BLaER1 (cell line): ENCODE data around the gene TRIM63.

Experiments used
- H3K27ac ChIP-seq: shearing (Covaris generic); formaldehyde crosslinking; 2 replicates; pipeline ENCODE4 v1.8.1; 2022
- H3K27me3 ChIP-seq: shearing (Covaris generic); formaldehyde crosslinking; 2 replicates; pipeline ENCODE4 v1.8.1; 2022
- H3K36me3 ChIP-seq: shearing (Covaris generic); formaldehyde crosslinking; 2 replicates; pipeline ENCODE4 v1.8.1; 2022
- H3K4me1 ChIP-seq: shearing (Covaris generic); formaldehyde crosslinking; 2 replicates; pipeline ENCODE4 v1.8.1; 2022
- H3K4me2 ChIP-seq: shearing (Covaris generic); formaldehyde crosslinking; 2 replicates; pipeline ENCODE4 v1.8.1; 2022
- H3K4me3 ChIP-seq: shearing (Covaris generic); formaldehyde crosslinking; 2 replicates; pipeline ENCODE4 v1.8.1; 2022
- H3K9ac ChIP-seq: shearing (Covaris generic); formaldehyde crosslinking; 2 replicates; pipeline ENCODE4 v1.8.1; 2022
- H3K9me3 ChIP-seq: shearing (Covaris generic); formaldehyde crosslinking; 2 replicates; pipeline ENCODE4 v1.8.1; 2022
- H4K20me1 ChIP-seq: shearing (Covaris generic); formaldehyde crosslinking; 2 replicates; pipeline ENCODE4 v1.8.1; 2022
- Cebpa-rat ChIP-seq: shearing (Covaris generic); IDR thresholded peaks from 2 replicates; pipeline ENCODE4 v1.8.1; 2022

The TRIM63 gene

GRCh38 chr1:26027716-26028489 lies 39.5 kb downstream of the TRIM63 start:
- no peak for TF ChIP-seq Cebpa-rat

GRCh38 chr1:26025517-26025916 lies 41.9 kb downstream of the TRIM63 start:
- no peak overlapping the region for H3K27ac ChIP-seq
- no peak overlapping the region for H3K4me2 ChIP-seq
- H3K4me1 ChIP-seq = peaks cover 43% of the 10 kb centered on the region
- H3K4me3 ChIP-seq = no peak overlapping the region
- H3K9ac ChIP-seq = no peak overlapping the region
- no peak for TF ChIP-seq Cebpa-rat
- no peaks in the 10 kb centered on the region for H3K9me3 ChIP-seq
- H4K20me1 ChIP-seq = no peaks in the 10 kb centered on the region
- H3K36me3 ChIP-seq = no peaks in the 10 kb centered on the region
- H3K27me3 ChIP-seq = no peaks in the 10 kb centered on the region

More at GRCh38 chr1:26027716-26028489, 39.5 kb downstream of the TRIM63 start:
- Histone ChIP-seq H4K20me1 (no peaks in the 10 kb centered on the region), H3K4me2 (no peak overlapping the region), H3K36me3 (no peaks in the 10 kb centered on the region), H3K9ac (no peak overlapping the region), H3K27me3 (no peaks in the 10 kb centered on the region), H3K9me3 (no peaks in the 10 kb centered on the region), H3K4me3 (no peak overlapping the region), H3K4me1 (peaks cover 20% of the 10 kb centered on the region), H3K27ac (no peak overlapping the region)

GRCh38 chr1:26025060-26025459 lies 42.4 kb downstream of the TRIM63 start:
- Histone ChIP-seq H3K4me2 (no peak overlapping the region), H3K4me3 (no peak overlapping the region), H3K36me3 (no peaks in the 10 kb centered on the region), H4K20me1 (no peaks in the 10 kb centered on the region), H3K9ac (no peak overlapping the region), H3K27ac (no peak overlapping the region), H3K9me3 (no peaks in the 10 kb centered on the region), H3K27me3 (no peaks in the 10 kb centered on the region), H3K4me1 (peaks cover 48% of the 10 kb centered on the region)
- TF ChIP-seq Cebpa-rat = no peak

GRCh38 chr1:26023826-26024225 lies 43.6 kb downstream of the TRIM63 start:
- H3K9me3 ChIP-seq = no peaks in the 10 kb centered on the region
- H4K20me1 ChIP-seq = no peaks in the 10 kb centered on the region
- H3K36me3 ChIP-seq = no peaks in the 10 kb centered on the region
- H3K4me1 ChIP-seq = peaks cover 57% of the 10 kb centered on the region
- H3K4me2 ChIP-seq = peak overlapping the region; percentile 15
- no peak for TF ChIP-seq Cebpa-rat
- H3K9ac ChIP-seq = no peak overlapping the region
- H3K27ac ChIP-seq = no peak overlapping the region
- H3K27me3 ChIP-seq = no peaks in the 10 kb centered on the region
- no peak overlapping the region for H3K4me3 ChIP-seq

GRCh38 chr1:26023009-26023408 lies 44.4 kb downstream of the TRIM63 start:
- no peaks in the 10 kb centered on the region for H3K27me3 ChIP-seq
- H3K4me2 ChIP-seq = peak overlapping the region; percentile 7; the same call in 1 of the 2 replicates
- H4K20me1 ChIP-seq = no peaks in the 10 kb centered on the region
- H3K27ac ChIP-seq = no peak overlapping the region
- H3K4me1 ChIP-seq = peaks cover 57% of the 10 kb centered on the region
- no peaks in the 10 kb centered on the region for H3K9me3 ChIP-seq
- no peak for TF ChIP-seq Cebpa-rat
- H3K4me3 ChIP-seq = no peak overlapping the region
- H3K9ac ChIP-seq = no peak overlapping the region
- no peaks in the 10 kb centered on the region for H3K36me3 ChIP-seq

GRCh38 chr1:26022404-26022779 lies 45.0 kb downstream of the TRIM63 start:
- H3K27ac ChIP-seq = peak overlapping the region; percentile 63; the same call in 1 of the 2 replicates
- peak overlapping the region; percentile 69 for H3K9ac ChIP-seq
- H4K20me1 ChIP-seq = no peaks in the 10 kb centered on the region
- TF ChIP-seq Cebpa-rat = no peak
- H3K4me1 ChIP-seq = peaks cover 61% of the 10 kb centered on the region
- H3K9me3 ChIP-seq = no peaks in the 10 kb centered on the region
- H3K27me3 ChIP-seq = no peaks in the 10 kb centered on the region
- H3K36me3 ChIP-seq = no peaks in the 10 kb centered on the region
- H3K4me2 ChIP-seq = peak overlapping the region; percentile 95
- H3K4me3 ChIP-seq = no peak overlapping the region

- Histone ChIP-seq H3K4me1 (peaks cover 66% of the 10 kb centered on the region), H3K4me3 (peak within 1 kb of the TSS; percentile 59), H3K9me3 (no peaks in the 10 kb centered on the region), H3K9ac (peak within 1 kb of the TSS; percentile 69), H3K36me3 (no peaks in the 10 kb centered on the region), H3K4me2 (peak within 1 kb of the TSS; percentile 95), H3K27ac (peak within 1 kb of the TSS; percentile 63), H4K20me1 (no peaks in the 10 kb centered on the region), H3K27me3 (no peaks in the 10 kb centered on the region)
- no peak for TF ChIP-seq Cebpa-rat
Observed at GRCh38 chr1:26021647-26022403, 45.6 kb downstream of the TRIM63 start, which contains the start of gene EXTL1. Gene EXTL1, plus strand, starts transcription at chr1:26021775. Its CDS starts 872 bp downstream, at chr1:26022647.

GRCh38 chr1:26020941-26021646 lies 46.3 kb downstream of the TRIM63 start:
- no peaks in the 10 kb centered on the region for H3K27me3 ChIP-seq
- TF ChIP-seq Cebpa-rat = no peak
- H4K20me1 ChIP-seq = no peaks in the 10 kb centered on the region
- no peaks in the 10 kb centered on the region for H3K9me3 ChIP-seq
- H3K27ac ChIP-seq = no peak overlapping the region
- H3K36me3 ChIP-seq = no peaks in the 10 kb centered on the region
- peaks cover 74% of the 10 kb centered on the region for H3K4me1 ChIP-seq
- no peak overlapping the region for H3K9ac ChIP-seq
- H3K4me2 ChIP-seq = peak overlapping the region; percentile 95
- H3K4me3 ChIP-seq = no peak overlapping the region

GRCh38 chr1:26020330-26020768 lies 47.1 kb downstream of the TRIM63 start:
- Histone ChIP-seq H3K27ac (no peak overlapping the region), H3K4me1 (peaks cover 81% of the 10 kb centered on the region), H3K4me3 (no peak overlapping the region), H3K36me3 (no peaks in the 10 kb centered on the region), H3K4me2 (peak overlapping the region; percentile 95), H3K9me3 (no peaks in the 10 kb centered on the region), H3K27me3 (no peaks in the 10 kb centered on the region), H3K9ac (no peak overlapping the region), H4K20me1 (no peaks in the 10 kb centered on the region)
- TF ChIP-seq Cebpa-rat = no peak
